Muscle of leg (tissue), 11 donors: ENCODE data around the gene MYO3A. TPM values are rescaled to one million over a fixed set of nuclear protein-coding genes. Genes with fewer than 3 reads are reported as not detected.

Experiments
- DNase-seq: peaks from one replicate; pipeline ENCODE4 v3.0.0; 2013
- H3K27ac ChIP-seq: one replicate; pipeline ENCODE4 v1.5.1; 2013; ENCODE audit warnings: mild to moderate bottlenecking, low read length, control low read depth
- H3K27me3 ChIP-seq: one replicate; pipeline ENCODE4 v1.6.1; 2013; ENCODE audit warnings: low read length; ENCODE audit not compliant: control insufficient read depth, insufficient read depth
- H3K36me3 ChIP-seq: one replicate; pipeline ENCODE4 v1.6.1; 2013; ENCODE audit warnings: low read length; ENCODE audit not compliant: control insufficient read depth, insufficient read depth
- H3K4me1 ChIP-seq: one replicate; pipeline ENCODE4 v1.6.1; 2013; ENCODE audit warnings: low read length; ENCODE audit not compliant: control insufficient read depth, insufficient read depth
- H3K4me3 ChIP-seq: one replicate; pipeline ENCODE4 v1.5.1; 2013; ENCODE audit warnings: low read length, control low read depth
- H3K9me3 ChIP-seq: replicated peaks from 2 replicates; pipeline ENCODE4 v1.6.1; 2013; ENCODE audit warnings: low read depth, low read length; ENCODE audit not compliant: control insufficient read depth
- WGBS: methylation state at CpG from one replicate; pipeline ENCODE4 v1.1.5; 2013; ENCODE audit warnings: missing lambda C conversion rate; ENCODE audit not compliant: insufficient coverage; 5-methylcytosine and 5-hydroxymethylcytosine counted together
- polyA plus RNA-seq, 8 donors: library from polyadenylated mRNA; unstranded; fragments of 120-200 nt; gene quantifications; one replicate each; pipeline versions ENCODE4 v1.2.1 to v1.2.3, GENCODE V29; 2013; ENCODE audit warnings: inconsistent platforms in 1 of 8, low replicate concordance in 1 of 8; ENCODE audit not compliant: insufficient read length in 8 of 8, insufficient read depth in 1 of 8
- total RNA-seq: library from RNA; stranded (reverse); fragments of 120-200 nt; gene quantifications from one replicate; pipeline ENCODE4 v1.2.4, GENCODE V29; 2013

MYO3A gene
- total and polyA plus RNA-seq, 9 donors = 0.41 to 1.9 (median 1.0) TPM

DNA sequence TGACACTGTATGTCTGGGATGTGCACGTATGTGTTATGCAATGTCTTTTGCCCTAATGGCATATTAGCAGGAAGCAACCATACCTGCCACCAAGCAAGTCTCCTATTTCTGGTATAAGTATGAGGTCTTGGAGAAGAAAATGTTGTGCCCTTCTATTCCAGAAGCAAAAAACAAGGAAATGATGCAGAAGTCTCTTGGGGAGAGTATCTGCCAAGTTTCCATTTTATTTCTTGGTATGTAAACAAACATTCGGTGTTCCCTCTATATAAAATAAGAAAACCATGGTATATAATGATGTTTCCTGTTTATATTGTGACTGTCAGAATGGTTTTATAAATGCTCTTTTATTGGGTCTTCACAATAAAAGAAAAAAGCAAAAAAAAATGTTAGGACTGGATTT lies 19.3 kb upstream of the MYO3A start:
- Histone ChIP-seq H3K27ac (no peak overlapping the region), H3K27me3 (no peaks in the 10 kb centered on the region), H3K4me3 (no peak overlapping the region), H3K4me1 (no peaks in the 10 kb centered on the region), H3K36me3 (no peaks in the 10 kb centered on the region), H3K9me3 (no peaks in the 10 kb centered on the region)
- no CpG with 5 or more reads among the region's 2 CpGs for WGBS
- DNase-seq = peak; percentile 75

DNA sequence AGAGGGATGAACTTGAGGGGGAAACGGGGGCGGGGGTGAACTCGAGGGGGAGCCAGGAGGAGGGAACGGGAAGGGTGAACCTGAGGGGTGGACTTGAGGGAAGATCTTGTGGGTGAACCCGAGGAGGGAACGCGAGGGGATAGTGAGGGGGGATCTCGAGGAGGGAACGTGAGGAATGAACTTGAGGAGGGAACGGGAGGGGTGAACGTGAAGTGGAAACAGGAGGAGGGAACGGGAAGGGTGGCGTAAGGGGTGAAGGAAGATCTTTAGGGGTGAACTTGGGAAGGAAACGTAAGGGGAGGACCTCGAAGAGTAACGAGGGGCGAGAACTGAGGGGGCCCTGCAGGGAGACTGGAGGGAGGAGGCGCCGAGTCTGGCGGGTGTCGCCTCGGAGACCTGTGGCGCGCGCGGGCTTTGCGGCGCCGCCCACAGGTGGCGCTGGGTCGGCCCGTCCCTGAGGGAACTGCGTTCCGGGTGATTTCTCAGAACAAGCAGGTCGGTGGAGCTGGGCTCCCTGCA lies 651 bp downstream of the MYO3A start:
- DNase-seq = peak; percentile 15
- H3K27me3 ChIP-seq = peaks cover 21% of the 10 kb centered on the region
- no peaks in the 10 kb centered on the region for H3K36me3 ChIP-seq
- peaks cover 10% of the 10 kb centered on the region for H3K4me1 ChIP-seq
- WGBS = under 1% methylated on average over 35 of the region's 35 CpGs
- peak overlapping the region; percentile 47 for H3K4me3 ChIP-seq
- no peaks in the 10 kb centered on the region for H3K9me3 ChIP-seq
- H3K27ac ChIP-seq = no peak overlapping the region

- H3K4me3 ChIP-seq = no peak overlapping the region
- DNase-seq = no peak
- H3K27ac ChIP-seq = no peak overlapping the region
- peaks cover 20% of the 10 kb centered on the region for H3K27me3 ChIP-seq
- no peaks in the 10 kb centered on the region for H3K9me3 ChIP-seq
- peaks cover 10% of the 10 kb centered on the region for H3K4me1 ChIP-seq
- H3K36me3 ChIP-seq = no peaks in the 10 kb centered on the region
Measured at GRCh38 chr10:25938405-25938804, 4.4 kb downstream of the MYO3A start.

GRCh38 chr10:25944771-25945170 lies 10.7 kb downstream of the MYO3A start:
- no peak for DNase-seq
- Histone ChIP-seq H3K27ac (no peak overlapping the region), H3K9me3 (no peaks in the 10 kb centered on the region), H3K27me3 (no peaks in the 10 kb centered on the region), H3K36me3 (no peaks in the 10 kb centered on the region), H3K4me1 (no peaks in the 10 kb centered on the region), H3K4me3 (no peak overlapping the region)
- no CpG with 5 or more reads among the region's 2 CpGs for WGBS

GRCh38 chr10:25952857-25953256 lies 18.8 kb downstream of the MYO3A start:
- no peak overlapping the region for H3K4me3 ChIP-seq
- no peaks in the 10 kb centered on the region for H3K27me3 ChIP-seq
- WGBS = no CpG with 5 or more reads among the region's 2 CpGs
- no peaks in the 10 kb centered on the region for H3K36me3 ChIP-seq
- H3K27ac ChIP-seq = no peak overlapping the region
- no peaks in the 10 kb centered on the region for H3K9me3 ChIP-seq
- H3K4me1 ChIP-seq = no peaks in the 10 kb centered on the region
- DNase-seq = no peak

DNA sequence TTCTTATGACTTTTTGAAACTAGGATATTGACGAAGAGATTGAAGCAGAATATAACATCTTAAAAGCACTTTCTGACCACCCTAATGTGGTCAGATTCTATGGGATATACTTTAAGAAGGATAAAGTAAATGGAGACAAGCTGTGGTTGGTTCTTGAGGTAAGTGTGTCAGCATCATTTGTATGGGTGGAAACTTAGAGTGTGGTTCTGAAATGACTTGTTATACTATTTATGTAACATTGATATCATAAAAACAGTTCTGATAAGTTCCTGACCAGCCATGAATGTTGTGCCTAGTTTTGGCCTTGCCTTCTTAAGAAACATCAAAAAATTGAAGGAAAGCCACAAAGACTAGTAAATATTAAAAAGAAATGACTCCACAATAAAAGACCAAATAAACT lies 20.8 kb downstream of the MYO3A start:
- Histone ChIP-seq H3K9me3 (no peaks in the 10 kb centered on the region), H3K36me3 (no peaks in the 10 kb centered on the region)
- WGBS = no CpG with 5 or more reads among the region's 1 CpG

GRCh38 chr10:25959540-25960232 lies 25.7 kb downstream of the MYO3A start:
- 70% methylated on average over 2 of the region's 3 CpGs for WGBS
- Histone ChIP-seq H3K27ac (no peak overlapping the region), H3K27me3 (no peaks in the 10 kb centered on the region), H3K36me3 (no peaks in the 10 kb centered on the region), H3K4me1 (no peaks in the 10 kb centered on the region), H3K4me3 (no peak overlapping the region), H3K9me3 (no peaks in the 10 kb centered on the region)
- no peak for DNase-seq

More for the DNA sequence above, 20.8 kb downstream of the MYO3A start:
- DNase-seq = no peak
- Histone ChIP-seq H3K27ac (no peak overlapping the region), H3K4me3 (no peak overlapping the region), H3K4me1 (no peaks in the 10 kb centered on the region), H3K27me3 (no peaks in the 10 kb centered on the region)

DNA sequence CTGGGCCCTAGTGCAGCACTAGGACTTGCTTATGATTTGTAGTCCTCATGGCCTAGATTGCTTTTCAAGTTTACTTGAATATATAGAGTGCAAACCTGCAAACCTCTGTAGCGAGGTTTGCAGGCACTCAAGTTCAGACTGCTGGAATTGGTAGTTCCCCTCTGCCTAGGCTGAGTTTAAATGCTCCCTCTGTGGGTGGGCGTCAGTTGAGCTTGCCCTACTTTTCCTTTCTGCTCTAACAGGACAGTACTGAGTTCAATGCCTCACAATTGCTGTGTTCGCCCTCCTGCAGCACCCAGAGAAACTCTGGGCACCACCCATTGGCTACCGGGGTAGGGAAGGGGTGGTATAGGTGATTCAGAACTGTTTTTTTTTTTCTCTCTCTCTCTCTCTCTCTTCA lies 31.6 kb downstream of the MYO3A start:
- Histone ChIP-seq H3K27me3 (no peaks in the 10 kb centered on the region), H3K4me1 (no peaks in the 10 kb centered on the region), H3K27ac (no peak overlapping the region), H3K9me3 (no peaks in the 10 kb centered on the region), H3K36me3 (no peaks in the 10 kb centered on the region), H3K4me3 (no peak overlapping the region)
- no peak for DNase-seq
- 83% methylated on average over 1 of the region's 4 CpGs for WGBS

DNA sequence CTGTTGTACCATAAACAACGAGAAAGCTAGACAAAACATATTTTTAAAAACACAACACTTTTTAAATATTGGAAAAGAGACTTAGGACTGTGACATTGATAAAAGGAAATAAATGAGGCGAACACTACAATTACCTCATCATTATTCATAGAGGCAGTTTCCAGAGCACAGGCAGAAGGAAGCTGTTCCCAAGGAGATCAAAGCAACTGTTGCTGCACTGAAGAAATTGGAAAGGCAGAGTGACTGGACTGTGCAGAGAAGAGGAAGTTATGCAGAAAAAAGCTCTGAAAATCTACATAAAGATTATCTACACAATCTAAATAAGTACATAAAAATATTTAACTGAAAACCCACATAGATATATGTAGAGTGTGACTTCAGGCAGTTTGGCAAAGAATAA lies 32.8 kb downstream of the MYO3A start:
- H3K36me3 ChIP-seq = no peaks in the 10 kb centered on the region
- no peak for DNase-seq
- no CpG with 5 or more reads among the region's 2 CpGs for WGBS
- no peaks in the 10 kb centered on the region for H3K27me3 ChIP-seq
- H3K9me3 ChIP-seq = no peaks in the 10 kb centered on the region
- H3K27ac ChIP-seq = no peak overlapping the region
- no peak overlapping the region for H3K4me3 ChIP-seq
- no peaks in the 10 kb centered on the region for H3K4me1 ChIP-seq

DNA sequence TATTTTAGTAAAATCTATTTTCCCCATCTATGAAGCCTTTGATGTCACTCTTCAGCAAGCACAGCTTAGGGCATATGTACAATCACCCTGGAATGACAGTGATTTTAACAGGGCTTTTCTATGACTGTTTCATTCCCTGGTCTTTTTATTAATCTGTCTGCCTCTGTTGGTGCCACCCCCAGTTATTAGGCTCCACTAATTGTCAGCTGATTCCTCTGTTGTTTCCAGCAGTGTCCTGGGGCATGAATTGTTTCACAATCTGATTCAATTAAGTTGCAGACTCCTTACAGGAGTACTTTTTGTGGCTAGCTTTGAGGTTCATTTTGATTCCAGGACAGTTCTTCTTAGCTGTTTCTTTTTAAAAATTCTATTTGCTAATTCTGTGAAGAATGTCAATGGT lies 38.6 kb downstream of the MYO3A start:
- H3K9me3 ChIP-seq = no peaks in the 10 kb centered on the region
- H3K4me3 ChIP-seq = no peak overlapping the region
- H3K27ac ChIP-seq = no peak overlapping the region
- no peaks in the 10 kb centered on the region for H3K4me1 ChIP-seq
- no peak for DNase-seq
- H3K36me3 ChIP-seq = no peaks in the 10 kb centered on the region
- H3K27me3 ChIP-seq = no peaks in the 10 kb centered on the region
